H1 (cell line): ENCODE measurements around the gene FHL1. TPM values are rescaled to one million over a fixed set of nuclear protein-coding genes. Genes with fewer than 3 reads are reported as not detected.

Experiments
- YY1 ChIP-seq: IDR thresholded peaks from 2 replicates; pipeline ENCODE4 v1.6.1; 2011; ENCODE audit warnings: low read depth, mild to moderate bottlenecking, low read length
- polyA plus RNA-seq, 7 experiments: library from polyadenylated mRNA; depleted of rRNA in 3 of 7; stranded (reverse) in 5 of 7; unstranded in 2 of 7; fragments of >200 nt in 5 of 7; fragments of 200-250 nt in 2 of 7; gene quantifications; 1 replicate in 5 of 7; 2 replicates in 1 of 7; 4 replicates in 1 of 7; pipeline versions ENCODE4 v1.2.1 to v1.2.3, GENCODE V29; 2011 to 2013; ENCODE audit warnings: missing spikeins in 2 of 7, mixed read lengths in 2 of 7
- total RNA-seq: library from RNA; stranded (reverse); fragmentation: NEBNext Ultra II Directional; extraction: Animal tissue kit (Norgen Biotek cat#: 25700); gene quantifications from 2 replicates; pipeline ENCODE4 v1.2.1, GENCODE V29; 2021
- TF ChIP-seq, protein P1 (sequence below): fragments of 300-600 bp; sonication (generic); IDR thresholded peaks from 2 replicates; pipeline ENCODE4 v1.7.1; 2012; ENCODE audit warnings: low read length, moderate library complexity, mild to moderate bottlenecking, inconsistent platforms; ENCODE audit not compliant: insufficient replicate concordance

FHL1 gene
- total and polyA plus RNA-seq, 2 of the 8 experiments (the other 6 are each of a cell fraction or from before 2014, with no cell fraction given) = 45.0 to 56.5 TPM

DNA sequence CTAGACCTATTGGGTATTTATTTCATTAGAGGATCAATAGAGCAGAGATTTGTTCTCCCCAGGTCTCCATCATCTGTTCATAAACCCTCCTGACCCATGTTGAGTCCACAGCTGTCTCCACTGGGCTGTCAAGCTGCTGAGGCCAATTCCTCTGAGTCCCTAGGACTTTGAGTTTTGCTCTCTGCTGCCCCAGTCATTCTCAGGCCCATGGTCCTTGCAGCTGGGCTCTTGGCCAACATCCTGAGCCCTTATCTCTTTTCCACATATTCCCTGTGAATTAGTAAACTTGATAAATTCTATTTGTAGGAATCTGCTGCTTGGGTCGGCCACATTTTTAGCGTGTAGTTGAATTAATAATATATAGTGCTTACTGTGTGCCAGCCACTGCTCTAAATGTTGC lies 41.9 kb downstream of the FHL1 start (continued):
- TF ChIP-seq, protein P1, sequence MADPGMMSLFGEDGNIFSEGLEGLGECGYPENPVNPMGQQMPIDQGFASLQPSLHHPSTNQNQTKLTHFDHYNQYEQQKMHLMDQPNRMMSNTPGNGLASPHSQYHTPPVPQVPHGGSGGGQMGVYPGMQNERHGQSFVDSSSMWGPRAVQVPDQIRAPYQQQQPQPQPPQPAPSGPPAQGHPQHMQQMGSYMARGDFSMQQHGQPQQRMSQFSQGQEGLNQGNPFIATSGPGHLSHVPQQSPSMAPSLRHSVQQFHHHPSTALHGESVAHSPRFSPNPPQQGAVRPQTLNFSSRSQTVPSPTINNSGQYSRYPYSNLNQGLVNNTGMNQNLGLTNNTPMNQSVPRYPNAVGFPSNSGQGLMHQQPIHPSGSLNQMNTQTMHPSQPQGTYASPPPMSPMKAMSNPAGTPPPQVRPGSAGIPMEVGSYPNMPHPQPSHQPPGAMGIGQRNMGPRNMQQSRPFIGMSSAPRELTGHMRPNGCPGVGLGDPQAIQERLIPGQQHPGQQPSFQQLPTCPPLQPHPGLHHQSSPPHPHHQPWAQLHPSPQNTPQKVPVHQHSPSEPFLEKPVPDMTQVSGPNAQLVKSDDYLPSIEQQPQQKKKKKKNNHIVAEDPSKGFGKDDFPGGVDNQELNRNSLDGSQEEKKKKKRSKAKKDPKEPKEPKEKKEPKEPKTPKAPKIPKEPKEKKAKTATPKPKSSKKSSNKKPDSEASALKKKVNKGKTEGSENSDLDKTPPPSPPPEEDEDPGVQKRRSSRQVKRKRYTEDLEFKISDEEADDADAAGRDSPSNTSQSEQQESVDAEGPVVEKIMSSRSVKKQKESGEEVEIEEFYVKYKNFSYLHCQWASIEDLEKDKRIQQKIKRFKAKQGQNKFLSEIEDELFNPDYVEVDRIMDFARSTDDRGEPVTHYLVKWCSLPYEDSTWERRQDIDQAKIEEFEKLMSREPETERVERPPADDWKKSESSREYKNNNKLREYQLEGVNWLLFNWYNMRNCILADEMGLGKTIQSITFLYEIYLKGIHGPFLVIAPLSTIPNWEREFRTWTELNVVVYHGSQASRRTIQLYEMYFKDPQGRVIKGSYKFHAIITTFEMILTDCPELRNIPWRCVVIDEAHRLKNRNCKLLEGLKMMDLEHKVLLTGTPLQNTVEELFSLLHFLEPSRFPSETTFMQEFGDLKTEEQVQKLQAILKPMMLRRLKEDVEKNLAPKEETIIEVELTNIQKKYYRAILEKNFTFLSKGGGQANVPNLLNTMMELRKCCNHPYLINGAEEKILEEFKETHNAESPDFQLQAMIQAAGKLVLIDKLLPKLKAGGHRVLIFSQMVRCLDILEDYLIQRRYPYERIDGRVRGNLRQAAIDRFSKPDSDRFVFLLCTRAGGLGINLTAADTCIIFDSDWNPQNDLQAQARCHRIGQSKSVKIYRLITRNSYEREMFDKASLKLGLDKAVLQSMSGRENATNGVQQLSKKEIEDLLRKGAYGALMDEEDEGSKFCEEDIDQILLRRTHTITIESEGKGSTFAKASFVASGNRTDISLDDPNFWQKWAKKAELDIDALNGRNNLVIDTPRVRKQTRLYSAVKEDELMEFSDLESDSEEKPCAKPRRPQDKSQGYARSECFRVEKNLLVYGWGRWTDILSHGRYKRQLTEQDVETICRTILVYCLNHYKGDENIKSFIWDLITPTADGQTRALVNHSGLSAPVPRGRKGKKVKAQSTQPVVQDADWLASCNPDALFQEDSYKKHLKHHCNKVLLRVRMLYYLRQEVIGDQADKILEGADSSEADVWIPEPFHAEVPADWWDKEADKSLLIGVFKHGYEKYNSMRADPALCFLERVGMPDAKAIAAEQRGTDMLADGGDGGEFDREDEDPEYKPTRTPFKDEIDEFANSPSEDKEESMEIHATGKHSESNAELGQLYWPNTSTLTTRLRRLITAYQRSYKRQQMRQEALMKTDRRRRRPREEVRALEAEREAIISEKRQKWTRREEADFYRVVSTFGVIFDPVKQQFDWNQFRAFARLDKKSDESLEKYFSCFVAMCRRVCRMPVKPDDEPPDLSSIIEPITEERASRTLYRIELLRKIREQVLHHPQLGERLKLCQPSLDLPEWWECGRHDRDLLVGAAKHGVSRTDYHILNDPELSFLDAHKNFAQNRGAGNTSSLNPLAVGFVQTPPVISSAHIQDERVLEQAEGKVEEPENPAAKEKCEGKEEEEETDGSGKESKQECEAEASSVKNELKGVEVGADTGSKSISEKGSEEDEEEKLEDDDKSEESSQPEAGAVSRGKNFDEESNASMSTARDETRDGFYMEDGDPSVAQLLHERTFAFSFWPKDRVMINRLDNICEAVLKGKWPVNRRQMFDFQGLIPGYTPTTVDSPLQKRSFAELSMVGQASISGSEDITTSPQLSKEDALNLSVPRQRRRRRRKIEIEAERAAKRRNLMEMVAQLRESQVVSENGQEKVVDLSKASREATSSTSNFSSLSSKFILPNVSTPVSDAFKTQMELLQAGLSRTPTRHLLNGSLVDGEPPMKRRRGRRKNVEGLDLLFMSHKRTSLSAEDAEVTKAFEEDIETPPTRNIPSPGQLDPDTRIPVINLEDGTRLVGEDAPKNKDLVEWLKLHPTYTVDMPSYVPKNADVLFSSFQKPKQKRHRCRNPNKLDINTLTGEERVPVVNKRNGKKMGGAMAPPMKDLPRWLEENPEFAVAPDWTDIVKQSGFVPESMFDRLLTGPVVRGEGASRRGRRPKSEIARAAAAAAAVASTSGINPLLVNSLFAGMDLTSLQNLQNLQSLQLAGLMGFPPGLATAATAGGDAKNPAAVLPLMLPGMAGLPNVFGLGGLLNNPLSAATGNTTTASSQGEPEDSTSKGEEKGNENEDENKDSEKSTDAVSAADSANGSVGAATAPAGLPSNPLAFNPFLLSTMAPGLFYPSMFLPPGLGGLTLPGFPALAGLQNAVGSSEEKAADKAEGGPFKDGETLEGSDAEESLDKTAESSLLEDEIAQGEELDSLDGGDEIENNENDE = no peak
- TF ChIP-seq YY1 = no peak
